ENCODE results near the gene RYR2. TPM values are rescaled to one million over a fixed set of nuclear protein-coding genes. Genes with fewer than 3 reads are reported as not detected.

Gene RYR2
- total RNA-seq, 1 experiment from 2014 or later: 4.7 TPM

DNA sequence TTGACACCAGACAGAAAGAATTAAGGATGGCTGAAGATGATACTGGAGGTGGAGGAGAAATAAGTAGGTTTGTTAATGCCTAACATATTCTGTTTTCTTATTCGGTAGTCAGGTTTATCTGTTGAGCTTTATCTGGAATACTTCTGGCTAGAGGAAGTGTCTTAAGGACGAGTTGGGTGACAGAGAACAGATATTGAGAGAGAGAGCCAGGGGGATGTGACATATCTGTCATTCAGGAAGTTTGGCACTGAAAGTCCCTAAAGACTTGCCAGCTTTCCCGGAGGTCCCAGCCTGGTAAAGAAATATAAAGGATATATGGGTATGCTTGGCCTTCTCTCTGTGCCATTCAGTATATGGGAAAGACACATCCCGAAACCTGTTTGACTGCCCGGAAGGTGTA, 568.2 kb downstream of the RYR2 start:
- no peak for DNase-seq (ENCODE audit: extremely low read depth, low read depth)

DNA sequence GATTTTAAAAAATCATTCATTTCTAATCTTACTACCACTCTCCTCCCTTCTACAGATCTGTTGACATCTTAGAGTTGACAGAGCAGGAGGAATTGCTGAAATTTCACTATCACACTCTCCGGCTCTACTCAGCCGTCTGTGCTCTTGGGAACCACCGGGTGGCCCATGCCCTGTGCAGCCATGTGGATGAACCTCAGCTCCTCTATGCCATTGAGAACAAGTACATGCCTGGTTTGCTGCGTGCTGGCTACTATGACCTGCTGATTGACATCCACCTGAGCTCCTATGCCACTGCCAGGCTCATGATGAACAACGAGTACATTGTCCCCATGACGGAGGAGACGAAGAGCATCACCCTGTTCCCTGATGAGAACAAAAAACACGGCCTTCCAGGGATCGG, 572.0 kb downstream of the RYR2 start:
- no peak for DNase-seq (ENCODE audit: extremely low read depth, low read depth)

DNA sequence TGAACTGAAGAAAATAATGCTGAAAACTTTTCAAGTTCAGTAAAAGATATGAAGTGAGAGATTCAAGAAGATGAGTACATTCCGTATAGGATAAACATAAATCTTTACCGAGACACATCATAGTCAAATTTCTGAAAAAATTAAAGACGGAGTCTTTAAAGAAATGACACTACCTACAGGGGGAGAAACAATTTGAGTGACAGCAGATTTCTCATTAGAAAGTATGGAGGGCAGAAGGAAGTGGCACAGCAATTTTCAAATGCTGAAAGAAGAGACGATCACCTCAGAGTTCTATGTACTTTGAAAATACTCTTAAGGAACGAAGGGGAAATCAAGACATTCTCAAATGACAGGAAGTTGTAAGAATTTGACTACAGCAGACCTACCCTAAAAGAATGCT, 577.6 kb downstream of the RYR2 start:
- DNase-seq (ENCODE audit: extremely low read depth, low read depth): no peak

DNA sequence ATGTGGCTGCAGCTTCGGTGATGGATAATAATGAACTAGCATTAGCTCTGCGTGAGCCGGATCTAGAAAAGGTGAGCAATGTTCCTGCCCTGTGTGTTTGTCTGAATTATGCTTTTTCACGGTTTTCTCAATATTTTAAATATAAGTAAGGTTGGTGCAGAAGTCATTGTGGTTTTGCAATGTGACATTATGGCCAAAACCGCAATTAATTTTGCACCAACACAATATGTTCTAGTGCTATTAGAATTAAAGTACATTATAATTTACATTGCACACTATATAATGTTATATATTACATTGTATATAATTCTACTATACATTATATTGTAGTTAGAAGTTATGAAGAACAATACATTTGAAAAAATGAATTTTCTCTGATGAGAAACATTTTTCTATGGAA, 592.9 kb downstream of the RYR2 start:
- no peak for DNase-seq (ENCODE audit: extremely low read depth, low read depth)

DNA sequence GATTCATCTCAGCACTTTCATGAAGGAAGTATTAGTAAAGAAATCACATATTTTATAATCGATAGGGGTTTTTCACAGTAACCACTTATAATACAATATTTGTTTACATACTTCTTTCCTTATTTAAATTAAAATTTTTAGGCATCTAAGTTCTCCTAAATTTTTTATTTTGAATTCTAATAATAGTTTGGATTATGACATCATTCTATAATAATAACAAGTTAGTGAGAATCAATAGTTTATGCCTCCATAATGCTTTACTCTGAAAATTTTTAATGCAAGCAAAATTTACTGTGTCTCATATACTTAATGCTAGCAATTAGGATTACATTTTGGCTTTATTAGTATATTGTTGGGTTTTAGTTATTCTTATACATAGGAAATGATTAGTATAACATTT, 596.6 kb downstream of the RYR2 start:
- no peak for DNase-seq (ENCODE audit: extremely low read depth, low read depth)

DNA sequence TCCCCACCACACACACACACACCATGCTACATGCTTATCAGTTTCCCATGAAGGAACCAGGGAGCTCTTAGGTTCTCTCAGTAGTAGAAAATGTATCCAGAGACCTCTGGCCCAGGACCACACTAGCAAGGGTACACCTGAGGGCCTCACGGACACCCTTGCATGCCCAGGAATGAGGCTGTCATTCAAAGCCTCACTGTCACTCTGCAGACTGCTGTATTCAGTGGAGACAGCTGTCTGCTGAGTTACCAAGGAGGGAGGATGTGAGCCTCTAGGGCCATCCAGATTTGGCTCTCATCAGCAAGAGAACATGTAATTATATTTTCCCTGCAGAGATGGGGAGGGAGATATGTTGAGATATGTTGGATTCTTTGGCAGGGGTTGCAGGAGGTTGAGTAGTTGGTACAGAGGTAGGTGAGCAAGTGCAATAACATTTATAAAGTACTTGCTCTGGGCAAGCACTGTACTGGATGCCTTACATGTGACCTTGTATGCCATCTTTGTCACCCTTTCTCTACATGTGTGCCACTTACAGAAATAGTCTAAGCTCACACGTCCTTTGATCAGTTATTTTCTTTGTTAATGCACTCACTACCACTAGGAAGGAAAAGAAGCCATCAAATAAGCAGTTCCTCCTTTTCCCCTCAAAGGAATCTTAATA, 598.2 kb downstream of the RYR2 start:
- no peak for DNase-seq (ENCODE audit: extremely low read depth, low read depth)

DNA sequence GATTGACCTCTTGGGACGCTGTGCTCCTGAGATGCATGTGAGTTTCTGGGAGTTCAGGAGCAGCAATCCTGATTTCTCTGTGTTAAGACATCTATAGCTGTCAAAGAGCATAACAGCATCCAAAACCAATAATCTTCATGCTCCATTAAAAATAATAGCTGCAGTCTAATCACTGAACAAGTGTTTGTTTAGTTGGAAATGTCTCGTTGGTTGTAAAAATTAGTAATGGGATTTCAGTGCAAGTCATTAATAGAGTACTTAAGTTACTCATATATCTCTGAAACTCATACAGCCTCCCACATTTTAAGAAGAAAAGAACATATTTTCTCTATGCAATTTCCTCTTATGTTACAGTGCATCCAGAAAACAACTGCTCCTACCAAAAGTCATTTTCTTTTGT, 599.0 kb downstream of the RYR2 start:
- DNase-seq (ENCODE audit: extremely low read depth, low read depth): no peak

DNA sequence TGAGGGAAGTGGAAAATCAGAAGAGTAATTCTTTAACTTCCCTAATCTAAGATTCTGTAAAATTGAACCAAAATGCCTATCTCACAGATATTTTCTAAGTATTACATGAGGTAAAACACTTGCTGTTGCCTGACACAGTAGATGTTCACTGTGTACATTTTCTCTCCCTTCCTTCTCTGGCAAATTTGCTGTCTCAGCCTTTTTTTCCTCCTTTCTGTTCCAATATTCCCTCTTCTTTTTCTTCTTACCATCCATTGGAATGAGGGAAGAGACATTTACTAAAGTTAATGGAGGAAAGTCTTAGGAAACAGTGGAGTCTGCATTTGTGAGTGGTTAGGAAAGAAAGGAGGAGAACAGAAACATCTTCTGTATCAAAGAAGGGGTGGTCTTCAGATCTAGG, 608.8 kb downstream of the RYR2 start:
- no peak for DNase-seq (ENCODE audit: extremely low read depth, low read depth)

DNA sequence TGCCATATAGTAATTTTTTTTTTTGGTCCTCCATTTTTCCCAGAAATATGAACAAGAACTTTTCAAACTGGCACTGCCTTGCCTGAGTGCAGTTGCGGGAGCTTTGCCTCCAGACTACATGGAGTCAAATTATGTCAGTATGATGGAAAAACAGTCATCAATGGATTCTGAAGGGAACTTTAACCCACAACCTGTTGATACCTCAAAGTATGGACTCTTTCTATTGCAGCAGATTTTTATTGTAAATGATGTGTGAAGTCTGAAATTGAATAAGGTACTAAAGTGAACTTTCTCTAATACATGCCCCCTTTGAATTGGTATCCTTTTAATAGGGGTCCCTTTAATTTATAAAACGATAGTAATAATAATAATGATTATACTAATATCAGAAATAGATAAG, 613.8 kb downstream of the RYR2 start:
- DNase-seq (ENCODE audit: extremely low read depth, low read depth): no peak

DNA sequence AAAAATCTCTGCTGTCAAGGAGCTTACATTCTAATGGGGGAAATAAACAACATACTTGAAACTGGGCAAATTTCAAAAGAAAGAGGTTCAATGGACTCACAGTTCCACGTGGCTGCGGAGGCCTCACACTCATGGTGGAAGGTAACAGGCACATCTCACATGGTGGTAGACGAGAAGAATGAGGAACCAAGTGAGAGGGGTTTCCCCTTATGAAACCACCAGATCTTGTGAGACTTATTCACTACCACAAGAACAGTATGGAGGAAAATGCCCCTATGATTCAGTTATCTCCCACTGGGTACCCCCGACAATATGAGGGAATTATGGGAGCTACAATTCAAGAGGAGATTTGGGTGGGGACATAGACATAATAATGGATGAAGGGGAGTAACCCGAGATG, 622.4 kb downstream of the RYR2 start:
- DNase-seq (ENCODE audit: extremely low read depth, low read depth): no peak

DNA sequence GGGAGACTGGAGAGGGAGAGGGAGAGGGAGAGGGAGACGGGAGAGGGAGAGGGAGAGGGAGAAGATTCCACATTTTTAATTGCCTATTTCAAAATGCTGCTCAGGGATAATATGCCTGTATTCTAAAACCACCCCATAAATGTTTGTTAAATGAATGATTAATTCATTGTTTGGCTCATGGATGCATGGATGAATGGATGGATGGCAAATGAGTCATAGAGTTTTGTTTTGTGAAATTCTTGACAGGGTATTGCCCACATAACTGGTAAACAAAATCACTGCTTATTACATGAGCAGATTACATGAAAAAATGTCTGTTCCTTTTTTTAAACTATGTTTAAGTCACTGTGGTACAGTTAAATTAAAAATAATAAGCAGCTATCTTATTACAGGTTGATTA, 628.3 kb downstream of the RYR2 start:
- DNase-seq (ENCODE audit: extremely low read depth, low read depth): no peak

DNA sequence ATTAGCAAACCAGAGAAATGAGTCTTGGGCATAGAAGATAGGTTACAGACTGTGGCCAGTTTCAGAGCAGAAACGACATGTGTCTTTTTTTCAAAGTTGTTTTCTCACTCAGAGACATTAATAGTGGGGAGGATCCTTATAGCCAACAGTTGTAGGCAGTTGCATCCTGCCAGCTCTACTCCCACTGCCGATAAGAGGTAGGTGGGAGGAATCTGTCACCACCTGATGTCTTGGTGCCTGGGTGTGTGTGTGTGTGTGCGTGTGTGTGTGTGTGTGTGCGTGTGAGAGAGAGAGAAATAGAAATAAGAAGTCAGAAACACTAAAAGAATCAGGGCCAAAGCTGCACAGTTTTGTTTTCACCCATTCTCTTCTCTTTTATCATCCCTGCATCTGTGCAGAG, 629.3 kb downstream of the RYR2 start:
- no peak for DNase-seq (ENCODE audit: extremely low read depth, low read depth)

DNA sequence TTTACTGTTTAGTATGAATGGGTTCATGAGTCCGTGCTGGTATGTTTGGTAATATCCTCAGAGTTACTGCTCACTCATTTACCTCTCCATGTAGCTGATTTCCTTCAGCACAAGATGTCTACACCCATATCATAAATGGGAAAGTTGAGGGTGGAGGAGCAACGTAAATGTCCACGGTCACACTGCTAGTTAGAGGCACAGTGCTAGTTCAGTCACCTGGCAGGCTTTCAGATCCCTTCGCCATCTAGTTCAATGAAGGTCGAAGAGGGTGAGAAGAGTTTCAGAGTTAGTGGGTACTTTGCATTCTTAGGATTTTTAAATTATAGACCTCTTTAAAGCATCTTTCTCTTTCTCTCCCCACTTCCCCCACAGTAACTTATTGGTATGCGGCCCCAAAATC, 630.0 kb downstream of the RYR2 start:
- no peak for DNase-seq (ENCODE audit: extremely low read depth, low read depth)

DNA sequence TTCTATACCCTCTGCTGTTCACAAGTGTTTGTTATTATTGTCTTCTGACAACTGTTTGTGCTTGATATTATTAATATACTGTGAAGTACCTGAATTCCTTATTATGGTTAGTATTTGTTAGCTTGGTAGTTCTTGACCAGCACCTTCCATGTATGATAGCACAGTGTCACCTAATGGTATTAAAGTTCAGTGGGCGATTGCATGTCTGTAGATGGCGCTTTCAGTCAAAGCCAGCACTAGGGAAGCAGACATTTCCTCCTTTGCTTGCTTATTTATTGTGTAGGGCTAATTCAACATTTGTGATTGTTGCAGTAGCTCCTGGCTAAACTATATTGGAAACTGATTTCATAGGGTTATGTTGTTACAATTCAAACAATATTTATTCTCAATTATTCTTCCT, 630.8 kb downstream of the RYR2 start:
- DNase-seq (ENCODE audit: extremely low read depth, low read depth): peak; percentile 25

DNA sequence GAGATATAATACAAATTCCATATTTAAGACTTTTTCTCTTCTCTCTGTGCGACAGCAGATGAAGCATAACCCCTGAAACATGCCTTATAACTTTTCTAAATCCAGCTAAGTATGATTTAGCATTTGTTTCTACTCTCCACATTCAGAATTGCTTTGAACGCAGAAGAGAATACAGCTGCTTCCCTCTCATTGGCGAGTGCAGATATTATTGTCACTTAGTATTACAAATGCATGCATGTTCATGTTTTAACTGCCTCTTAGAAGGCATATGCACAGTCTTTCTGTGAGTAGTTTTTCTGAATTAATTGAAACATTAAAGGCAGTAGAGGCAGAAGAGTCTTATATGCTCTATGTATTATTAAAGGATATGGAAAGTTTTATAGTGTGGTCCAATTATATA, 631.6 kb downstream of the RYR2 start:
- DNase-seq (ENCODE audit: extremely low read depth, low read depth): no peak

DNA sequence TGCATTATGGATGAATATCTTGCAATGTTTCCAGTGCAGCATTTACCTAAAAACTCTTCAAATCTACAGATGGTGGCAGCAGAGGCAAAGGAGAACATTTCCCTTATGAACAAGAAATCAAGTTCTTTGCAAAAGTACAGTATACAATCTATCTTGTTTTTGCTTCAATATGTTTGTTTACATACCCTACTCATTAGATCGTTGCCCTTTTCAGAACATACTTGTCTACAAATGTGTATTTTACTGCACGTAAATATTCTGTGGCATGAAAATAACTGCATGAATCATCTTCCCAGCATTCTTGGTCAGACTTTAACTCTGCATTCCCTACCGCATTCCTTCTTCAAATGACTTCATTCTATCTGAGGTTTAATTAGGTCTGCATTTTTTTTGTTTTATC, 636.0 kb downstream of the RYR2 start:
- DNase-seq (ENCODE audit: extremely low read depth, low read depth): peak; percentile 9

DNA sequence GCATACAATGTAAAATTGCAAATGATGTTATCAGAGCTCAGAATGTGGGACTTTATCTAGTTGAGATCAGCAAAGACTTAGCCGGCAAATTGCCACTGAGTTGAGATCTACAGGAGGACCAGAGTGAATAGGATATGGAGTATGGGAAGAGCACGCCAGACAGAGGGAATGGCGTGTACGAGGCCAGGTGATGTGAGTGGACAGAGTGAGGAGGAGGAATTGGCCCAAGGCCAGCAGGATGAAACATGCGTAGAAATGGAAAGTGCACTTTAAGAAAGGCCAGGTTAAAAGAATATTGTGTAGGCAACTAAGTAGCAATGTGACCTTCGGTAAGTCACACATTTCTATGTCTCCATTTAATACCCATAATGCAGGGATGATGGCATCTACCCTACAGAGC, 637.7 kb downstream of the RYR2 start:
- DNase-seq (ENCODE audit: extremely low read depth, low read depth): no peak

DNA sequence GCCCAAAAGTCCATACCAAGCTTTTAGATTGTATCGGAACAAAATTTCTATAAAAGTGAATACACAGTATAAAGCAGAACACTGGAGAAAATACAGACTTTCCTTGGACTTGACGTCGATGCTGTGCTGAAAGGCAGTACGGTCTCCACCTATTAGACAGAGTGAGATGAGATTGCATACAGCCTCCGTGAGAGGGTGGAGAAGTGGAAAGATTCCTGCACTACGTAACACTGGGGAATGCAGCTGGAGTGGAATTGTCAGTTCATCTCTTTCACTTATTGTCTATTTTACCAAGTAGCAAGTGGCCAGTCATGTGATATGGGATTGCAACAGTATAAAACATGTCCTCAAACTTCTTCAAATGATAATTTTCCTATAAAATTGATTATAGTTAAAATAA, 639.2 kb downstream of the RYR2 start:
- no peak for DNase-seq (ENCODE audit: extremely low read depth, low read depth)

DNA sequence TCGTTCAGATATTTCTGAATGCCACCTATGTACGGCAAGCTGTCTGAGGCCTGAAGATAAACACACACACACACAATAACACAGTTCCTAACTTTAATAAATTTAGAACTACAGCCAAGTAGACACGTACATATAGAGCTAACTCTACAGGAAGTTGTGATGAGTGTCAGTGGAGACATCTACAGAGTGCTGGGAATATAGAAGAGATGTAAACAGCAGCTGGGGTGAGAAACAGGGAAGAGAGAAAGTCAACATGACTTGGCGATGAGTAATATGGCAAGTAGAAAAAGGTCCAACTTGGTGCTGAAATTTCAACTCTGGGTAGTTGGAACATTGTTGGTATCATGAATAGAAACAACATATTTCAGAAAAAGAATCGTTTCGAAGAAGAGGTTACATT, 642.3 kb downstream of the RYR2 start:
- no peak for DNase-seq (ENCODE audit: extremely low read depth, low read depth)

DNA sequence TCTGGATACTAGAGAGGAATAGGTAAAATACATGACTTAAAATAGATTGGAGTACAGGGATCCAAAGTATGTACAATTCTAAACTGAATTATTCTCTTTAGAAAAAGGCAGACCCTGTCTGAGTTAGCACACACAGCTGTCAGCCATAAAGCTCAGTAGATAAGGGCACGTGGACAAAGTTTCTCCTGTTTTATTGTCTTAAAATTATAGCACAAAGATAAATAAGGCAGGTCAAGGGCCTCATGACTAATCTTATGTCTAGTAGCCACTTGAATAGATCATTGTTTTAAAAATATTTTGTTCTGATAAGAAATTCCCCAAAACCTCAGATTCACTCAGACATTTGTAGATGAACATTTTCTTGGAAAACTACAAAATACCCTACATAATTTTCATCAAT, 643.6 kb downstream of the RYR2 start:
- DNase-seq (ENCODE audit: extremely low read depth, low read depth): no peak

DNA sequence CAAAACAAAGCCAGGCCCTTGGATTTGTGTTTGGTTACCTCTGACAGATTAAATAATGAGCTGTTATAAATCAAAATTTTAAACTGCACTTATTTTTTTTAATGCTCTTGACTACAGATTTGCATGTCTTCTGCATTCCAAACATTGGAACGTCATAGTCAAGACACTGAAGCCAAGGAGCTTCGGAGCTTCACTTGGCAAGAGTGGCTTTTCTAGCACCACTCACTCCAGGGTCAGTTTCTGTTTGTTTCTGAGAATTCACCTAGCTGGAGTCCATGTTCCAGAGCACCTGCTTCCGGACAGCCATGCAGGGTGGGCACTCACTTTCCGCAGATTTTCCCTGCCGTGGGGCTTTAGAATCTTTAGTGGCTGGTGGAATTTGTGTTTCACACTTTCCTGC, 645.8 kb downstream of the RYR2 start:
- DNase-seq (ENCODE audit: extremely low read depth, low read depth): no peak

DNA sequence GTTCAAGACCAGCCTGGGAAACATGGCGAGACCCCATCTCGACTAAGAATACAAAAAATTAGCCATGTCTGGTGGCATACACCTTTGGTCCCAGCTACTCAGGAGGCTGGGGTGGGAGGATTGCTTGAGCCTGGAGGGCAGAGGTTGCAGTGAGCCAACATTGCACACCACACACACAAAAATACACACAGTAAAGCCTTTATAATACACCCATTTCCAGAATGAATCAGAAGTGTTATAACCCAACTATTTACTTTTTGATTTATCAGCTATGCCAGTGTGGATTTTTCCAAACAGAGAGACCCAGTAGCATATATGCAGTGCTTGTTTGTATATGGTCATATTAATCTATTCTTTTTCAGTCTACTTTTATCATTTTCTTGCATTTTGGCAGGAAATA, 648.7 kb downstream of the RYR2 start:
- no peak for DNase-seq (ENCODE audit: extremely low read depth, low read depth)

DNA sequence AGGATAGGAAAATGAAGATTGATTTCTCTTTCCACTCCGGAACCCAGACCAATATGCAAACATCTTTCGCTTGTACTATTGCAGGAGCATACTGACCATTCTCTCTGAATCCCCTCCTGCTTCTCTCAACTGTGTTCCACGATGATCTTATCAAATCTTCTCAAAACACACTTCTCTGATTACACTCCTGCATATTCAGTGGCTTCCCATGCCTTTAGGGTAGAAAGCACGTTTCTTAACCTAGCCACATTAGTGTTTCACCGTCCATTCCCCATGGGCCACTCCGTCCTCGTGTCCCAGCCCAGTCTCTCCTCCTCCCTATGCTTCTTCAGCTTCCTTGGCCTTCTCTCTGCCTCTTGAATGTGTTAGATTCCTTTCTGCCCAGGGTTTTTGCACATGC, 650.3 kb downstream of the RYR2 start:
- DNase-seq (ENCODE audit: extremely low read depth, low read depth): no peak
